Rectal smooth muscle tissue (tissue), 1 donor: Measurements from ENCODE around the gene MTHFSD.
"Not testable (repeated sequence)": the region's sequence is repeated elsewhere in the genome, so short reads cannot be mapped to it uniquely, and the experiment has no call there.

Experiments used
- H3K27ac ChIP-seq: one replicate; pipeline ENCODE4 v1.7.0; 2013; ENCODE audit warnings: low read depth, low read length, inconsistent platforms
- H3K27me3 ChIP-seq: one replicate; pipeline ENCODE4 v1.7.0; 2013; ENCODE audit warnings: low read length; ENCODE audit not compliant: control insufficient read depth, insufficient read depth
- H3K36me3 ChIP-seq: one replicate; pipeline ENCODE4 v1.7.0; 2013; ENCODE audit warnings: low read length; ENCODE audit not compliant: control insufficient read depth, insufficient read depth
- H3K4me1 ChIP-seq: one replicate; pipeline ENCODE4 v1.7.0; 2013; ENCODE audit warnings: low read length; ENCODE audit not compliant: control insufficient read depth, insufficient read depth
- H3K4me3 ChIP-seq: one replicate; pipeline ENCODE4 v1.7.0; 2013; ENCODE audit warnings: low read length
- H3K9ac ChIP-seq: one replicate; pipeline ENCODE4 v1.7.0; 2013; ENCODE audit warnings: low read length

Gene MTHFSD

GRCh38 chr16:86591270-86591669 lies 36.2 kb upstream of the MTHFSD start:
- no peaks in the 10 kb centered on the region for H3K36me3 ChIP-seq
- peaks cover 19% of the 10 kb centered on the region for H3K27me3 ChIP-seq
- H3K4me1 ChIP-seq, result no peaks in the 10 kb centered on the region
- no peak overlapping the region for H3K27ac ChIP-seq
- no peak overlapping the region for H3K9ac ChIP-seq
- H3K4me3 ChIP-seq, result no peak overlapping the region

GRCh38 chr16:86590501-86591144 lies 35.6 kb upstream of the MTHFSD start:
- no peaks in the 10 kb centered on the region for H3K36me3 ChIP-seq
- no peaks in the 10 kb centered on the region for H3K4me1 ChIP-seq
- peaks cover 12% of the 10 kb centered on the region for H3K27me3 ChIP-seq
- no peak overlapping the region for H3K27ac ChIP-seq
- H3K9ac ChIP-seq, result no peak overlapping the region
- no peak overlapping the region for H3K4me3 ChIP-seq

GRCh38 chr16:86587955-86588354 lies 32.9 kb upstream of the MTHFSD start:
- not testable (repeated sequence) for H3K27ac ChIP-seq, H3K4me3 ChIP-seq, H3K36me3 ChIP-seq, H3K9ac ChIP-seq, H3K4me1 ChIP-seq, H3K27me3 ChIP-seq

- no peak overlapping the region for H3K9ac ChIP-seq
- H3K27ac ChIP-seq, result no peak overlapping the region
- no peak overlapping the region for H3K4me3 ChIP-seq
- H3K4me1 ChIP-seq, result no peaks in the 10 kb centered on the region
- H3K36me3 ChIP-seq, result no peaks in the 10 kb centered on the region
- H3K27me3 ChIP-seq, result peaks cover 3% of the 10 kb centered on the region
These were observed 32.5 kb upstream of the MTHFSD start for GRCh38 chr16:86587487-86587886.

GRCh38 chr16:86585821-86586611 lies 31.0 kb upstream of the MTHFSD start:
- H3K36me3 ChIP-seq, result no peaks in the 10 kb centered on the region
- no peaks in the 10 kb centered on the region for H3K4me1 ChIP-seq
- no peak overlapping the region for H3K4me3 ChIP-seq
- H3K27ac ChIP-seq, result no peak overlapping the region
- H3K9ac ChIP-seq, result no peak overlapping the region
- no peaks in the 10 kb centered on the region for H3K27me3 ChIP-seq

GRCh38 chr16:86584726-86585721 lies 30.0 kb upstream of the MTHFSD start:
- Histone ChIP-seq H3K9ac (no peak overlapping the region), H3K4me1 (no peaks in the 10 kb centered on the region), H3K36me3 (no peaks in the 10 kb centered on the region), H3K27ac (no peak overlapping the region), H3K27me3 (peaks cover under 1% of the 10 kb centered on the region), H3K4me3 (no peak overlapping the region)

GRCh38 chr16:86584071-86584685 lies 29.1 kb upstream of the MTHFSD start:
- no peak overlapping the region for H3K9ac ChIP-seq
- no peaks in the 10 kb centered on the region for H3K4me1 ChIP-seq
- H3K27ac ChIP-seq, result no peak overlapping the region
- no peak overlapping the region for H3K4me3 ChIP-seq
- H3K27me3 ChIP-seq, result peaks cover 6% of the 10 kb centered on the region
- H3K36me3 ChIP-seq, result no peaks in the 10 kb centered on the region

GRCh38 chr16:86581458-86581857 lies 26.4 kb upstream of the MTHFSD start:
- Histone ChIP-seq H3K4me1 (no peaks in the 10 kb centered on the region), H3K27me3 (peaks cover 13% of the 10 kb centered on the region), H3K9ac (no peak overlapping the region), H3K27ac (no peak overlapping the region), H3K4me3 (no peak overlapping the region), H3K36me3 (no peaks in the 10 kb centered on the region)

- Histone ChIP-seq H3K27me3 (peaks cover 18% of the 10 kb centered on the region), H3K9ac (no peak overlapping the region), H3K36me3 (no peaks in the 10 kb centered on the region), H3K4me3 (no peak overlapping the region), H3K27ac (no peak overlapping the region), H3K4me1 (no peaks in the 10 kb centered on the region)
These were observed 25.7 kb upstream of the MTHFSD start for GRCh38 chr16:86580791-86581170.

- Histone ChIP-seq H3K36me3 (no peaks in the 10 kb centered on the region), H3K4me3 (no peak overlapping the region), H3K27ac (no peak overlapping the region), H3K4me1 (no peaks in the 10 kb centered on the region), H3K9ac (no peak overlapping the region), H3K27me3 (peaks cover 24% of the 10 kb centered on the region)
These were observed 25.2 kb upstream of the MTHFSD start for GRCh38 chr16:86580063-86580790.

GRCh38 chr16:86579268-86580062 lies 24.4 kb upstream of the MTHFSD start:
- Histone ChIP-seq H3K9ac (no peak overlapping the region), H3K27ac (no peak overlapping the region), H3K27me3 (peaks cover 28% of the 10 kb centered on the region), H3K4me3 (no peak overlapping the region), H3K4me1 (no peaks in the 10 kb centered on the region), H3K36me3 (no peaks in the 10 kb centered on the region)
